Aorta (tissue), 4 donors: Measurements from ENCODE around the gene HBP1. TPM values are rescaled to one million over a fixed set of nuclear protein-coding genes. Genes with fewer than 3 reads are reported as not detected.

ENCODE experiments used
- polyA plus RNA-seq, 2 donors: library from polyadenylated mRNA; stranded (reverse); fragments of 200-250 nt; gene quantifications; one replicate each; pipeline ENCODE4 v1.2.3, GENCODE V29; 2013
- total RNA-seq, 2 donors: library from RNA; stranded (reverse); fragmentation: NEBNext Ultra II Directional; extraction: Animal tissue kit (Norgen Biotek cat#: 25700); gene quantifications; one replicate each; pipeline ENCODE4 v1.2.1, GENCODE V29; 2021
- donor health status: healthy with polysubstance abuse.
- donor health status: Bipolar disorder and iron deficiency.
- donor health status: DM: no; HTN: no; CAD: no.
- donor health status: DM: yes; HTN: yes; CAD: no.

The HBP1 gene
- total and polyA plus RNA-seq, 4 donors: 45.5 to 78.7 (median 57.9) TPM

Other genes with a start within 250 kb of the HBP1 start
- gene PRKAR2B, start 124.3 kb upstream of the HBP1 start, total RNA-seq: 1 to 10 TPM; 4.0 to 4.8 TPM
- gene PRKAR2B, start 124.3 kb upstream of the HBP1 start, polyA plus RNA-seq: 1 to 10 TPM; 1.7 to 2.6 TPM